ENCODE results near the gene CCDC74A.
"Not testable (repeated sequence)": the region's sequence is repeated elsewhere in the genome, so short reads cannot be mapped to it uniquely, and the experiment has no call there.

Gene CCDC74A

DNA sequence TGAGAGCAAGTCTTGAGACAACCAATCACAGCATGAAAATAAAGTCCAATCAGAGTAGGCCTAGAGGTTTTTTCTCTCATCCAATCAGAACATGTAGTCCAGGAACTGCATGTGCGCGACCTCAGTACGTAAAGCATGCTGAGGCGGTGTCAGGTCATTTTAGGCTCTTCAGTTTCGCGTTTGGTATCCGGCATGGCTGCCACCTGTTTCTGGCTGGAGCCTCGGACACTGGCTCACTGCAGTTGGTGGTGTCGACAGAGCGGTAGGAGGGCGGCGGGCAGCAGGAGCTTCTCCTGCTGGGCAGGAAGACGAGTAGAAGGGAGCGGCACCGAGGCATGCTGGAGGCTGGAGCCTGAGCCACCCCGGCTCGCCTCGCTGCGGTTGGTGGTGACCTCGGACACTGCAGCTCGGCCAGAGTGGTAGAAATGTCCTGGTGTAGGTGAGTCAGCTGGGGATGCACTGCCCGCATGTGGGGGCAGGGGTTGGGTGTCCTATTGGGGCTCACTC, 15.8 kb downstream of the CCDC74A start:
- TF ChIP-seq, protein P1, sequence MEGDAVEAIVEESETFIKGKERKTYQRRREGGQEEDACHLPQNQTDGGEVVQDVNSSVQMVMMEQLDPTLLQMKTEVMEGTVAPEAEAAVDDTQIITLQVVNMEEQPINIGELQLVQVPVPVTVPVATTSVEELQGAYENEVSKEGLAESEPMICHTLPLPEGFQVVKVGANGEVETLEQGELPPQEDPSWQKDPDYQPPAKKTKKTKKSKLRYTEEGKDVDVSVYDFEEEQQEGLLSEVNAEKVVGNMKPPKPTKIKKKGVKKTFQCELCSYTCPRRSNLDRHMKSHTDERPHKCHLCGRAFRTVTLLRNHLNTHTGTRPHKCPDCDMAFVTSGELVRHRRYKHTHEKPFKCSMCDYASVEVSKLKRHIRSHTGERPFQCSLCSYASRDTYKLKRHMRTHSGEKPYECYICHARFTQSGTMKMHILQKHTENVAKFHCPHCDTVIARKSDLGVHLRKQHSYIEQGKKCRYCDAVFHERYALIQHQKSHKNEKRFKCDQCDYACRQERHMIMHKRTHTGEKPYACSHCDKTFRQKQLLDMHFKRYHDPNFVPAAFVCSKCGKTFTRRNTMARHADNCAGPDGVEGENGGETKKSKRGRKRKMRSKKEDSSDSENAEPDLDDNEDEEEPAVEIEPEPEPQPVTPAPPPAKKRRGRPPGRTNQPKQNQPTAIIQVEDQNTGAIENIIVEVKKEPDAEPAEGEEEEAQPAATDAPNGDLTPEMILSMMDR (conservative IDR thresholded peaks at IDR 0.05; ENCODE audit: low read depth, low read length): no peak
- H3K9ac ChIP-seq: no peak overlapping the region

DNA sequence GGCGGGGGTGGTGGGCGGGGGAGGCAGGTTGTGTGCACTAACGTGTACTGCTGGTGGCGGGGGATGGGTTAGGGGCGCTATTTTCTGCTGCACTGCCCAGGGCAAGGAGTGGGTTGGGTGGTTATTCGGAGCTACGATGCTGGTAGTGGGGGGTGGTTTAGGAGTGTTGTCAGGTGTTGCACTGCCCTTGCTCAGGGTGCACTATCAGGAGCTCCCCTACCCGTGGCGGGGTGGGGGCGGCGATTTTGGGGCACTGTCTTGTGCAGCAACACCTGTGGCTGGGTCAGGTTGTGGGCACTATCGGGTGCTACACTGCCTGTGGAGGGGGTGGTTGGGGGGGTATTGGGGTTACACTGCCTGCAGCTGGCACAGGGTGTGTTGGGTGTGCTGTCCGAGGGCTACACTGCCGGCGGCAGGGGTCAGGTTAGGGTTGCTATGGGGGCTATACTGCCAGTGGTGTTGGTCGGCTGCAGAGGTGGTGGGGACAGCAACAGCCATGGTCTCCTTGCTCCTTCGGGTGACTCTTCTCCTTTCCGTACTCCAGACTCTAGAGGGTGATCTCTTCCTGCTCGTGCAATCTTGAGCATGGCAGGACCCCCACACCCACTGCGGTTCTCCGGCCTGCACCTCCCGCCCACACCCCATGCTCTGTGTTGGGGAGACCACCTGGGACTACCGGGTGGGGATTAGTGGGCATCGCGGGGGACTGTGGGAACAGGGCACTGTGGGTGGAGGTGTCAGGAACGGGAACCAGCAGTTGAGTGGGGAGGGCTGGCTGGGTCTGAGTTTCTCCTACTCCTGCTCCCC, 16.5 kb downstream of the CCDC74A start:
- H3K4me1 ChIP-seq (ENCODE audit: low read depth, poor library complexity, severe bottlenecking); H4K20me1 ChIP-seq (ENCODE audit: insufficient read depth); H3K79me2 ChIP-seq (ENCODE audit: insufficient read depth, low read depth); H3K36me3 ChIP-seq (ENCODE audit: insufficient read depth); H3K4me2 ChIP-seq; H3K27ac ChIP-seq; H3K27me3 ChIP-seq (ENCODE audit: insufficient read depth, low read depth); H3K4me3 ChIP-seq (IDR thresholded peaks at IDR 0.05; ENCODE audit: insufficient read depth, low read depth, low read length); H3K9ac ChIP-seq; H2AFZ ChIP-seq (ENCODE audit: low read depth): not testable (repeated sequence)

More for the DNA sequence above, 15.8 kb downstream of the CCDC74A start:
- Histone ChIP-seq H3K79me2 (ENCODE audit: insufficient read depth, low read depth) (no peaks in the 10 kb centered on the region), H3K36me3 (ENCODE audit: insufficient read depth) (no peaks in the 10 kb centered on the region), H3K4me1 (ENCODE audit: low read depth, poor library complexity, severe bottlenecking) (no peaks in the 10 kb centered on the region), H3K4me3 (IDR thresholded peaks at IDR 0.05; ENCODE audit: insufficient read depth, low read depth, low read length) (no peak overlapping the region), H3K27ac (no peak overlapping the region), H3K4me2 (no peak overlapping the region), H4K20me1 (ENCODE audit: insufficient read depth) (no peaks in the 10 kb centered on the region), H3K27me3 (ENCODE audit: insufficient read depth, low read depth) (no peaks in the 10 kb centered on the region), H2AFZ (ENCODE audit: low read depth) (no peak overlapping the region)

DNA sequence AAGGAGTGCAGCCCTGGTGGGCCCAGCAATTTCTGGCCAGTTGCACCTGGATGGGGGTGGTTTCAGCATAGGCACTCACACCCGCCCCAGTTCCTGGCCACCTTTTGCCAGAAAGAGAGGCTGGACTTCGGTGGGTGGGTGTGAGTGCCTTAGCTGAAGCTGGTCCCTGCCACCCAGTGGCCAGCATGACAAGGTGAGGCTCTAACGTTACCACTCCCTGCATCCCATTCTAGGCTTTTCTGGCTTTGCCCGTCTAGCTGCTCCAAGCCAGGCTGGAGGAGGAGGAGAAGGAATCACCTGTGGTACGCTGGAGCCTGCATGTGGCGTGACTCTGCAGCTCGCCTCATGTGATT, 17.1 kb downstream of the CCDC74A start:
- H4K20me1 ChIP-seq (ENCODE audit: insufficient read depth); H3K27me3 ChIP-seq (ENCODE audit: insufficient read depth, low read depth); H3K4me3 ChIP-seq (IDR thresholded peaks at IDR 0.05; ENCODE audit: insufficient read depth, low read depth, low read length); H3K9ac ChIP-seq; H3K36me3 ChIP-seq (ENCODE audit: insufficient read depth); H3K79me2 ChIP-seq (ENCODE audit: insufficient read depth, low read depth); H2AFZ ChIP-seq (ENCODE audit: low read depth); H3K4me1 ChIP-seq (ENCODE audit: low read depth, poor library complexity, severe bottlenecking); H3K27ac ChIP-seq; H3K4me2 ChIP-seq: not testable (repeated sequence)

DNA sequence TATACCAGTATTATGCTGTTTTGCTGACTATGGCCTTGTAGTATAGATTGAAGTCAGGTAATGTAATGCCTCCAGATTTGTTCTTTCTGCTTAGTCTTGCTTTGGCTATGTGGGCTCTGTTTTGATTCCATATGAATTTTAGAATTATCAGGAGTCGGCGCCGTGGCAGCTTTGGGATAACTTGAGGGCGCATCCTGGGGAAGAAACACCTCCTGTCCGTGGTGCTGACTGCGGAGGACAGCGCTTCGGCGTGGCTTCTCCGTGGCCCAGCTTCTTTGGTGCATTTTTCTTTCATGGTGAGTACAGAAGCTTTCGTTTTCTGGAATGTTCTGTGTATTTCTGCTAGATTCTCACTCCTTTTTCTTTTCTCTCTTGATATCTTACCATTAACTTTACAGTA, 25.2 kb downstream of the CCDC74A start:
- Histone ChIP-seq H4K20me1 (ENCODE audit: insufficient read depth) (no peaks in the 10 kb centered on the region), H3K79me2 (ENCODE audit: insufficient read depth, low read depth) (no peaks in the 10 kb centered on the region), H3K36me3 (ENCODE audit: insufficient read depth) (no peaks in the 10 kb centered on the region), H3K9ac (no peak overlapping the region), H3K4me2 (no peak overlapping the region), H3K4me3 (IDR thresholded peaks at IDR 0.05; ENCODE audit: insufficient read depth, low read depth, low read length) (no peak overlapping the region), H3K27me3 (ENCODE audit: insufficient read depth, low read depth) (no peaks in the 10 kb centered on the region), H3K4me1 (ENCODE audit: low read depth, poor library complexity, severe bottlenecking) (peaks cover 12% of the 10 kb centered on the region), H3K27ac (no peak overlapping the region), H2AFZ (ENCODE audit: low read depth) (no peak overlapping the region)
- TF ChIP-seq, protein P1 (conservative IDR thresholded peaks at IDR 0.05; ENCODE audit: low read depth, low read length): no peak

DNA sequence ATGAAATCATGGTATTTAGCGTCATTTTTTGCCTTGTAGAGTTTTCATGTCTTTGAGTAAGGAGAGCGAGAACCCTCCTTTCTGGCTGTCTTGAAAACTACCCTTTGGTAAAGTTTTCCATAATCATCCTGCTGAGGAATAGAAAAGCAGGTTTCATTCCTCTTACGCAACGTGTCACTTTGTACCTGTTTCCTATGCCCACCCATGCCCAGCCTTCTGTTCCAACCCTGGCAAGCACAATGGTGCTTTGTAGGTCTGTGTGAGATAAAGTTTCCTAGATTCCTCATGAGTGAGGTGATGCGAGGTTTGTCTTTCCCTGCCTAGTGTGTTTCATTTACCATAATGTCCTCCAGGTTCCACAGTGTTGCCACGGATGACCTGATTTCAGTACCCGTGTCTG, 29.3 kb downstream of the CCDC74A start:
- no peaks in the 10 kb centered on the region for H3K36me3 ChIP-seq (ENCODE audit: insufficient read depth)
- no peaks in the 10 kb centered on the region for H3K79me2 ChIP-seq (ENCODE audit: insufficient read depth, low read depth)
- no peak overlapping the region for H3K4me3 ChIP-seq (IDR thresholded peaks at IDR 0.05; ENCODE audit: insufficient read depth, low read depth, low read length)
- H2AFZ ChIP-seq (ENCODE audit: low read depth): no peak overlapping the region
- no peaks in the 10 kb centered on the region for H4K20me1 ChIP-seq (ENCODE audit: insufficient read depth)
- no peaks in the 10 kb centered on the region for H3K27me3 ChIP-seq (ENCODE audit: insufficient read depth, low read depth)
- no peak overlapping the region for H3K9ac ChIP-seq
- no peak overlapping the region for H3K4me2 ChIP-seq
- TF ChIP-seq, protein P1 (conservative IDR thresholded peaks at IDR 0.05; ENCODE audit: low read depth, low read length): no peak
- peaks cover 11% of the 10 kb centered on the region for H3K4me1 ChIP-seq (ENCODE audit: low read depth, poor library complexity, severe bottlenecking)
- no peak overlapping the region for H3K27ac ChIP-seq

All from KMS-11 (cell line).